Keratinocyte (primary cell): ENCODE results near the gene NGF. TPM values are rescaled to one million over a fixed set of nuclear protein-coding genes. Genes with fewer than 3 reads are reported as not detected.

Experiments
- DNase-seq: peaks from one replicate; pipeline ENCODE4 v3.0.0-alpha.2; 2011; ENCODE audit warnings: low read depth, missing footprints, low spot score
- FAIRE-seq: peaks from 2 replicates; lab custom pipeline; 2011; peaks lifted over from hg19 to GRCh38; lab: Jason Lieb, UNC
- H2AFZ ChIP-seq: 2 replicates; pipeline ENCODE4 v1.6.0; 2012; ENCODE audit warnings: low read length, control low read depth, inconsistent platforms; ENCODE audit not compliant: control insufficient read depth
- H3K27ac ChIP-seq: 2 replicates; pipeline ENCODE4 v1.5.1; 2011; ENCODE audit warnings: low read length; ENCODE audit not compliant: control insufficient read depth, insufficient read depth
- H3K27me3 ChIP-seq: 3 replicates; pipeline ENCODE4 v1.6.0; 2011; ENCODE audit warnings: low read length; ENCODE audit not compliant: control insufficient read depth, insufficient read depth; ENCODE audit errors: extremely low read depth
- H3K36me3 ChIP-seq, 2 experiments: 2 replicates in 1 of 2; 3 replicates in 1 of 2; pipeline ENCODE4 v1.5.1; 2011; ENCODE audit warnings: low read length in 2 of 2, mild to moderate bottlenecking in 1 of 2; ENCODE audit not compliant: control insufficient read depth in 2 of 2, insufficient read depth in 2 of 2; ENCODE audit errors: extremely low read depth in 1 of 2
- H3K4me1 ChIP-seq: 3 replicates; pipeline ENCODE4 v1.5.1; 2011; ENCODE audit warnings: low read length; ENCODE audit not compliant: control insufficient read depth, insufficient read depth; ENCODE audit errors: extremely low read depth
- H3K4me2 ChIP-seq: 3 replicates; pipeline ENCODE4 v1.6.0; 2011; ENCODE audit warnings: low read depth, low read length; ENCODE audit not compliant: control insufficient read depth, insufficient read depth; ENCODE audit errors: extremely low read depth
- H3K4me3 ChIP-seq, 3 experiments: fragments of 200-600 bp in 1 of 3; sonication (generic) in 1 of 3; 2 replicates in 2 of 3; 3 replicates in 1 of 3; pipeline ENCODE4 v1.5.1; 2011 to 2016; ENCODE audit warnings: low read length in 3 of 3, mild to moderate bottlenecking in 3 of 3, control low read depth in 2 of 3, inconsistent platforms in 1 of 3, low read depth in 1 of 3, mixed read lengths in 1 of 3, mixed run types in 1 of 3, moderate library complexity in 1 of 3; ENCODE audit not compliant: control insufficient read depth in 2 of 3, insufficient read depth in 2 of 3; ENCODE audit errors: extremely low read depth in 1 of 3
- H3K79me2 ChIP-seq: 2 replicates; pipeline ENCODE4 v1.6.0; 2012; ENCODE audit warnings: low read length; ENCODE audit not compliant: control insufficient read depth, insufficient read depth
- H3K9ac ChIP-seq: 3 replicates; pipeline ENCODE4 v1.6.0; 2011; ENCODE audit warnings: low read length; ENCODE audit not compliant: control insufficient read depth, insufficient read depth; ENCODE audit errors: extremely low read depth
- H3K9me1 ChIP-seq: 3 replicates; pipeline ENCODE4 v1.6.0; 2011; ENCODE audit warnings: low read length; ENCODE audit not compliant: control insufficient read depth, insufficient read depth; ENCODE audit errors: extremely low read depth
- H3K9me3 ChIP-seq: 2 replicates; pipeline ENCODE4 v1.5.1; 2012; ENCODE audit warnings: low read depth, low read length; ENCODE audit not compliant: control insufficient read depth
- H4K20me1 ChIP-seq: 3 replicates; pipeline ENCODE4 v1.6.0; 2011; ENCODE audit warnings: low read length; ENCODE audit not compliant: control insufficient read depth, insufficient read depth; ENCODE audit errors: extremely low read depth
- EZH2 ChIP-seq: IDR thresholded peaks from one replicate; pipeline ENCODE4 v1.6.1; 2012; ENCODE audit warnings: inconsistent platforms, mild to moderate bottlenecking, low read length, moderate library complexity
- dilution Hi-C: fragments of 300-500 bp; cut with MboI; formaldehyde crosslinking; loops from one replicate; pipeline ENCODE4 v1.7.0; 2020; ENCODE audit warnings: low sequenced_read_pairs; ENCODE audit not compliant: extremely low pct_ligation_motif_present
- polyA plus RNA-seq, 5 experiments: library from polyadenylated mRNA; depleted of rRNA in 3 of 5; stranded (reverse) in 3 of 5; stranded (forward) in 1 of 5; unstranded in 1 of 5; fragments of >200 nt; gene quantifications; 1 replicate in 1 of 5; 2 replicates in 3 of 5; 3 replicates in 1 of 5; pipeline versions ENCODE4 v1.2.1 to v1.2.3, GENCODE V29; 2011 to 2012; ENCODE audit warnings: missing spikeins in 2 of 5, low read depth in 1 of 5, low replicate concordance in 1 of 5
- TF ChIP-seq, protein P1 (sequence below), 3 experiments: IDR thresholded peaks in 1 of 3; conservative IDR thresholded peaks in 1 of 3; optimal IDR thresholded peaks in 1 of 3; 2 replicates in 2 of 3; 3 replicates in 1 of 3; pipeline versions ENCODE3 to v1.5.1; 2011; ENCODE audit warnings: low read length in 3 of 3, mild to moderate bottlenecking in 3 of 3, moderate library complexity in 2 of 3, control low read depth in 1 of 3, inconsistent platforms in 1 of 3; ENCODE audit not compliant: insufficient read depth in 2 of 3; ENCODE audit errors: extremely low read depth in 1 of 3

NGF gene
- polyA plus RNA-seq, 1 donor (not counting 4 experiments of a cell fraction or from before 2014, with no cell fraction given), result 1.2 TPM

DNA sequence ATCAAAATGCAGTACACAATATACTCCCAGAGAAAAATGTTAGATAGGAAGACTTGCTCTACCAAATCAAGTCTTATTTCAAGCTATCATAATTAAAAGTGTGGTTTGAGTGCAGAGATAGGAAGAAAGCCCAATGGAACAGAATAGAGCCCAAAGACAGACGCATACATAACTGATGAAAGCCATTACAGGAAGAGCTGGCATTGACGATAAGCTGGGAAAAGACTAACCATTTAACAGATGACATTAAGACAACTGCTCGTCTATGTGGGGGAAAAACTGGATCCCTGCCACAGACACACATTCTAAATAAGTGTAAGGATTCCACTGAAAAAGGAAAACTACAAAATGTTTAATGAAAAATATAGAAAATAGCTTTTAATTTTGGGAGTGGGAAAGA is 85.5 kb downstream of the NGF start:
- Histone ChIP-seq H3K79me2 (no peaks in the 10 kb centered on the region), H3K4me1 (peaks cover 10% of the 10 kb centered on the region), H3K27me3 (no peaks in the 10 kb centered on the region), H3K9me3 (peaks cover under 1% of the 10 kb centered on the region), H3K4me2 (no peak overlapping the region), H3K4me3 (no peak overlapping the region), H4K20me1 (no peaks in the 10 kb centered on the region), H3K27ac (no peak overlapping the region), H3K36me3 (no peaks in the 10 kb centered on the region), H2AFZ (no peak overlapping the region), H3K9me1 (no peaks in the 10 kb centered on the region), H3K9ac (no peak overlapping the region)
- no peak for FAIRE-seq
- dilution Hi-C loops, result no loop called here
- no peak for TF ChIP-seq EZH2
- TF ChIP-seq, protein P1, sequence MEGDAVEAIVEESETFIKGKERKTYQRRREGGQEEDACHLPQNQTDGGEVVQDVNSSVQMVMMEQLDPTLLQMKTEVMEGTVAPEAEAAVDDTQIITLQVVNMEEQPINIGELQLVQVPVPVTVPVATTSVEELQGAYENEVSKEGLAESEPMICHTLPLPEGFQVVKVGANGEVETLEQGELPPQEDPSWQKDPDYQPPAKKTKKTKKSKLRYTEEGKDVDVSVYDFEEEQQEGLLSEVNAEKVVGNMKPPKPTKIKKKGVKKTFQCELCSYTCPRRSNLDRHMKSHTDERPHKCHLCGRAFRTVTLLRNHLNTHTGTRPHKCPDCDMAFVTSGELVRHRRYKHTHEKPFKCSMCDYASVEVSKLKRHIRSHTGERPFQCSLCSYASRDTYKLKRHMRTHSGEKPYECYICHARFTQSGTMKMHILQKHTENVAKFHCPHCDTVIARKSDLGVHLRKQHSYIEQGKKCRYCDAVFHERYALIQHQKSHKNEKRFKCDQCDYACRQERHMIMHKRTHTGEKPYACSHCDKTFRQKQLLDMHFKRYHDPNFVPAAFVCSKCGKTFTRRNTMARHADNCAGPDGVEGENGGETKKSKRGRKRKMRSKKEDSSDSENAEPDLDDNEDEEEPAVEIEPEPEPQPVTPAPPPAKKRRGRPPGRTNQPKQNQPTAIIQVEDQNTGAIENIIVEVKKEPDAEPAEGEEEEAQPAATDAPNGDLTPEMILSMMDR (optimal IDR thresholded peaks at IDR 0.05 in 1 of 3, IDR thresholded peaks at IDR 0.05 in 1 of 3, conservative IDR thresholded peaks at IDR 0.05 in 1 of 3; ENCODE audit: extremely low read depth in 1 of 3, insufficient read depth in 2 of 3, low read length in 3 of 3), result no peak
- no peak for DNase-seq

DNA sequence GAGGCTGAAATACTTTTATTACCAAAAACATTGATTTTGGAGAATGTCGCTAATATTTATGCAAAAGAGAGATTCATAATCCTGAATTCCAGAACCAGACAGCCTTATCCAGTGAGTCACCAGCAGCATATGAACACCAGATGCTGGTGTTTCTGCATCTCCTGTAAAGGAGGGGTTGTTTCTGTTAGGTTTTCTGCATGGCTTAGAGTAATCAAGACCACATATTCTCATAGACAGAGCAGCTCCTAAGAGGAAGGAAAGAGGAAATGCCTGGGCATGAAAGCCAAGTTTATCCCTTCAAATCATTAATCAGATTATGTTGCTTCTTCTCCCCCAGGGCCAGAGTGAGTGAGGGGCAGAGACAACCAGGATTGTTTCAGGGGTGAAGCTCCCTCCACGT is 86.2 kb downstream of the NGF start:
- TF ChIP-seq EZH2, result no peak
- Histone ChIP-seq H3K4me1 (peaks cover 10% of the 10 kb centered on the region), H3K9ac (peak overlapping the region; percentile 25), H3K9me1 (no peaks in the 10 kb centered on the region), H3K4me3 (no peak overlapping the region), H3K36me3 (no peaks in the 10 kb centered on the region), H3K27me3 (no peaks in the 10 kb centered on the region), H3K4me2 (peak overlapping the region; percentile 32), H3K9me3 (no peaks in the 10 kb centered on the region), H2AFZ (peak overlapping the region; percentile 74), H3K79me2 (no peaks in the 10 kb centered on the region), H4K20me1 (no peaks in the 10 kb centered on the region), H3K27ac (peak overlapping the region; percentile 30)
- no peak for DNase-seq
- FAIRE-seq, result peak; percentile 86
- dilution Hi-C loops, result no loop called here

DNA sequence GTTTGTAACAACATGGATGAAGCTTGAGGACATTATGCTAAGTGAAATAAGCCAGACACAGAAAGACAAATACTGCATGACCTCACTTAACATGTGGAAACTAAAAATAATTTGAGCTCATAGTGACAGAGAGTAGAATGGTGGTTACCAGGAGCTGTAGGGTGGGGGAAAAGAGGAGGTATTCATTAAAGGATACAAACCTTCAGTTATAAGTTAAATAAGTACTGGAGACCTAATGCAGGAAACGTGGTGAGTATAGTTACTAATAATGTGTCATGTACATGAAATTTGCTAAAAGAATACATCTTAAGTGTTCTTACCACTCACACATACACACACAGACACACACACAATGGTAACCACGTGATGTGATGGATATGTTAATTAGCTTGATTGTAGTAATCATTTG is 86.7 kb downstream of the NGF start:
- no peak for FAIRE-seq
- H3K4me1 ChIP-seq, result peaks cover 10% of the 10 kb centered on the region
- H3K27ac ChIP-seq, result no peak overlapping the region
- H3K4me2 ChIP-seq, result no peak overlapping the region
- no peaks in the 10 kb centered on the region for H3K79me2 ChIP-seq
- H3K36me3 ChIP-seq, result no peaks in the 10 kb centered on the region
- no peak overlapping the region for H2AFZ ChIP-seq
- no peaks in the 10 kb centered on the region for H3K9me1 ChIP-seq
- TF ChIP-seq, protein P1 (optimal IDR thresholded peaks at IDR 0.05 in 1 of 3, IDR thresholded peaks at IDR 0.05 in 1 of 3, conservative IDR thresholded peaks at IDR 0.05 in 1 of 3; ENCODE audit: extremely low read depth in 1 of 3, insufficient read depth in 2 of 3, low read length in 3 of 3), result no peak
- TF ChIP-seq EZH2, result no peak
- H3K9ac ChIP-seq, result no peak overlapping the region
- dilution Hi-C loops, result no loop called here
- no peak overlapping the region for H3K4me3 ChIP-seq
- H3K27me3 ChIP-seq, result no peaks in the 10 kb centered on the region
- H3K9me3 ChIP-seq, result no peaks in the 10 kb centered on the region
- no peaks in the 10 kb centered on the region for H4K20me1 ChIP-seq
- DNase-seq, result no peak
